HepG2 (cell line): ENCODE results near the gene ASPM. TPM values are rescaled to one million over a fixed set of nuclear protein-coding genes. Genes with fewer than 3 reads are reported as not detected.

ENCODE experiments used
- ATAC-seq: fragments of 200-7000 bp; cut with Tn5 transposase; 3 replicates; pipeline ENCODE4 v1.9.1; 2020; ENCODE audit warnings: mild to moderate bottlenecking, moderate library complexity
- BruUV-seq: library from RNA; stranded (reverse); fragments of 400-500 nt; replicated peaks from 2 replicates; lab custom pipeline; 2021; lab: Mats Ljungman, UMichigan
- CTCF ChIA-PET: fragments of 300-600 bp; formaldehyde crosslinking; extraction: SDS; loops from one replicate; lab custom pipeline; 2021; ENCODE audit warnings: low total read pairs, inconsistent platforms, low intra/inter-chr PET ratio; lab: Yijun Ruan, JAX
- POLR2A ChIA-PET: fragments of 350-600 bp; sonication (Branson Sonifier 250); formaldehyde crosslinking; loops from one replicate; lab custom pipeline; 2020; ENCODE audit warnings: antibody characterized with exemption, inconsistent platforms; lab: Yijun Ruan, JAX
- DNase-seq: peaks from one replicate; pipeline ENCODE4 v3.0.0-alpha.2; 2015; ENCODE audit warnings: low spot score
- FAIRE-seq: peaks from 3 replicates; lab custom pipeline; 2011; peaks lifted over from hg19 to GRCh38; lab: Jason Lieb, UNC
- H2AFZ ChIP-seq: one replicate; pipeline ENCODE4 v1.6.1; 2011; ENCODE audit warnings: low read length, inconsistent platforms
- H3K27ac ChIP-seq: fragments of 300-600 bp; 3 replicates; pipeline ENCODE4 v1.8.0; 2011; ENCODE audit warnings: mixed run types, mild to moderate bottlenecking, mixed read lengths, low read length, inconsistent platforms; ENCODE audit not compliant: insufficient read depth; ENCODE audit errors: extremely low read length
- H3K27me3 ChIP-seq, 2 experiments: fragments of 200-600 bp in 1 of 2; 2 replicates in 1 of 2; 3 replicates in 1 of 2; pipeline versions ENCODE4 v1.6.0 to v1.8.0; 2011; ENCODE audit warnings: low read length in 2 of 2, mild to moderate bottlenecking in 2 of 2, moderate library complexity in 2 of 2, inconsistent platforms in 1 of 2; ENCODE audit not compliant: insufficient read depth in 2 of 2, control insufficient read depth in 1 of 2
- H3K36me3 ChIP-seq, 2 experiments: fragments of 200-600 bp in 1 of 2; replicated peaks in 1 of 2; 2 replicates in 1 of 2; 3 replicates in 1 of 2; pipeline versions ENCODE4 v1.5.1 to v1.8.0; 2011; ENCODE audit warnings: low read length in 2 of 2, inconsistent platforms in 1 of 2; ENCODE audit not compliant: insufficient read depth in 2 of 2, control insufficient read depth in 1 of 2
- H3K4me1 ChIP-seq: 2 replicates; pipeline ENCODE4 v1.5.1; 2012; ENCODE audit warnings: low read length, inconsistent platforms; ENCODE audit not compliant: insufficient read depth
- H3K4me2 ChIP-seq: 2 replicates; pipeline ENCODE4 v1.6.0; 2011; ENCODE audit warnings: low read depth, low read length, inconsistent platforms
- H3K4me3 ChIP-seq, 3 experiments: fragments of 200-600 bp in 1 of 3; sonication (generic), shearing (Covaris generic) in 1 of 3; replicated peaks in 1 of 3; 2 replicates each; pipeline ENCODE4 v1.5.1; 2011 to 2016; ENCODE audit warnings: low read length in 3 of 3, inconsistent platforms in 2 of 3, low read depth in 2 of 3, mild to moderate bottlenecking in 2 of 3, control low read depth in 1 of 3, mixed read lengths in 1 of 3; ENCODE audit not compliant: insufficient read depth in 1 of 3
- H3K79me2 ChIP-seq: one replicate; pipeline ENCODE4 v1.6.1; 2011; ENCODE audit warnings: low read length, inconsistent platforms; ENCODE audit not compliant: insufficient read depth
- H3K9ac ChIP-seq: 2 replicates; pipeline ENCODE4 v1.6.0; 2011; ENCODE audit warnings: mild to moderate bottlenecking, low read depth, low read length, inconsistent platforms; ENCODE audit not compliant: insufficient read depth
- H3K9me3 ChIP-seq: 2 replicates; pipeline ENCODE4 v1.5.1; 2012; ENCODE audit warnings: mild to moderate bottlenecking, low read length
- H4K20me1 ChIP-seq: 2 replicates; pipeline ENCODE4 v1.6.0; 2011; ENCODE audit warnings: inconsistent platforms, mild to moderate bottlenecking, low read length, moderate library complexity; ENCODE audit not compliant: insufficient read depth
- ARID2 ChIP-seq: sonication (generic); formaldehyde crosslinking; IDR thresholded peaks from 2 replicates; pipeline ENCODE4 v1.8.1; 2022; ENCODE audit warnings: mild to moderate bottlenecking, missing genetic modification reagents, borderline replicate concordance
- CCDC6 ChIP-seq: sonication (generic); formaldehyde crosslinking; IDR thresholded peaks from 2 replicates; pipeline ENCODE4 v1.8.1; 2022; ENCODE audit warnings: mild to moderate bottlenecking, missing genetic modification reagents, moderate library complexity
- GABPB1 ChIP-seq: IDR thresholded peaks from 2 replicates; pipeline ENCODE4 v1.6.1; 2016; ENCODE audit warnings: mild to moderate bottlenecking, missing genetic modification reagents, moderate library complexity, missing compliant biosample characterization
- PHF20 ChIP-seq: sonication (generic); formaldehyde crosslinking; IDR thresholded peaks from 2 replicates; pipeline ENCODE4 v1.5.0; 2020; ENCODE audit warnings: mild to moderate bottlenecking, missing genetic modification reagents
- RBM39 ChIP-seq: fragments of 200-400 bp; formaldehyde crosslinking; IDR thresholded peaks from one replicate; pipeline ENCODE4 v1.6.1; 2018; ENCODE audit warnings: antibody characterized with exemption, mild to moderate bottlenecking, low read depth, low read length; ENCODE audit not compliant: poor library complexity, severe bottlenecking
- SOX6 ChIP-seq, 2 experiments: fragments of 450-650 bp in 1 of 2; sonication (generic) in 1 of 2; formaldehyde crosslinking in 1 of 2; IDR thresholded peaks; 2 replicates each; pipeline versions ENCODE4 v1.4.0 to v1.6.1; 2017 to 2020; ENCODE audit warnings: antibody characterized with exemption in 1 of 2, mild to moderate bottlenecking in 1 of 2, missing genetic modification reagents in 1 of 2
- ZBTB37 ChIP-seq: sonication (generic); formaldehyde crosslinking; IDR thresholded peaks from 2 replicates; pipeline ENCODE4 v1.4.0; 2020; ENCODE audit warnings: mild to moderate bottlenecking, missing genetic modification reagents
- ZBTB7B ChIP-seq: sonication (generic); formaldehyde crosslinking; IDR thresholded peaks from 2 replicates; pipeline ENCODE4 v1.4.0; 2020; ENCODE audit warnings: missing genetic modification reagents
- ZNF510 ChIP-seq: sonication (generic); formaldehyde crosslinking; IDR thresholded peaks from 2 replicates; pipeline ENCODE4 v1.4.0; 2020; ENCODE audit warnings: low read depth, mild to moderate bottlenecking, missing genetic modification reagents
- WGBS: methylation state at CpG from one replicate; pipeline ENCODE4 v1.1.6; 2017; ENCODE audit warnings: low lambda C conversion rate; 5-methylcytosine and 5-hydroxymethylcytosine counted together
- in situ Hi-C: cut with HindIII; loops from 2 replicates; pipeline ENCODE4 v1.10.0; 2017; ENCODE audit warnings: low pct_unique_long_range_greater_than_20kb; ENCODE audit not compliant: extremely low pct_ligation_motif_present
- intact Hi-C: fragments of 100-400 bp; cut with micrococcal nuclease; formaldehyde crosslinking; loops from one replicate; pipeline ENCODE4 v1.10.0; 2022; ENCODE audit not compliant: unreplicated experiment
- polyA plus RNA-seq, 8 experiments: library from polyadenylated mRNA; depleted of rRNA in 3 of 8; stranded (reverse) in 7 of 8; unstranded in 1 of 8; fragments of >200 nt; fragmentation: Illumina TruSeq in 4 of 8; extraction: Trizol in 4 of 8; gene quantifications; 2 replicates each; pipeline versions ENCODE4 v1.2.1 to v1.2.3, GENCODE V29; 2011 to 2016; ENCODE audit warnings: low read depth in 4 of 8, missing spikeins in 1 of 8, mixed read lengths in 1 of 8; ENCODE audit not compliant: insufficient read depth in 1 of 8
- total RNA-seq, 5 experiments: library from RNA; depleted of rRNA; stranded (reverse); fragments of >200 nt; fragmentation: Illumina TruSeq; extraction: Trizol; gene quantifications; 2 replicates each; pipeline ENCODE4 v1.2.3, GENCODE V29; 2016; ENCODE audit warnings: low read depth in 1 of 5
- TF ChIP-seq, protein P1 (sequence below): sonication (generic); IDR thresholded peaks from 2 replicates; pipeline ENCODE4 v1.6.1; 2016; ENCODE audit warnings: low read depth, borderline replicate concordance

ASPM gene
- total and polyA plus RNA-seq, 2 of the 13 experiments (the other 11 are each of a cell fraction or from before 2014, with no cell fraction given) = 7.7 to 29.1 TPM

DNA sequence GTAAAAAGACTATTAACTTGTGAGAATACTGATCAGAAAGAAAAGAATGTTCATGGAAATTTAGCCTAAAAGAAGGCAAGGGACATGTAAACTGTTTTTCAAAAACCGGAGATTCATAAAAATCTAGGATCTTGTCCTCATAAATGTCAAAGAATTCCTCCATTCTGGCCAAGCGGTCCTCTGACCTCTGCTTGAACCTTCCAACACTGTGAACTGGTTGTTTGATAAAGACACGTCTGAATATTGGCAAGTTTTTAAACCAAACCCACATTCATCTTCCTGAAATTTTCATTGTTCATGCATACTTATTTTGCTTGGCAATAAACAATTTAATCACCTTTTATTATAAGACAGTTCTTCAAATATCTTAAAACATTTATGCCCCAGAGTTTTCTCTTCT is 19.8 kb downstream of the ASPM start (continued):
- no peak for TF ChIP-seq SOX6 (IDR thresholded peaks at IDR 0.05)
- no peak for TF ChIP-seq SOX6 (CRISPR knock-in tag; IDR thresholded peaks at IDR 0.05)
- no peak for TF ChIP-seq GABPB1 (CRISPR knock-in tag)
- no peak for TF ChIP-seq ZBTB37 (CRISPR knock-in tag)
- TF ChIP-seq RBM39 = no peak
- TF ChIP-seq ARID2 = no peak
- TF ChIP-seq ZBTB7B = no peak

DNA sequence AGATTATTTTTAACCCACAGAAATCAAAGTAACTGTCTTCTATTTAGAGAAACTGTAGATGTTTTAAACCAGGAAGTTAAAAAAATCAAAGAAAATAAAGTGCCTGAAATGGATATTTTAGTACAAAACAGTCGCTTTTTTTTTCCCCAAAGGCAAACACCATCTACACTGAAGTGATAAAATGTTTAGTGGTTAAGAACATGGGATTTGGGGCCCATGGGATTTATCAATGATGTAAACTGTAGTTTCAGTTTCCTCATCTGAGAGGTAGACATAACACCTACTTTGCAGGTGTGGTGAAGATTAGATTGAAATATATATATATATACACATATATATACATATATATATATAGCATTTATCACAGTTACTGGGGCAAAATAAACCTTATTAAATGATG is 22.1 kb downstream of the ASPM start:
- POLR2A ChIA-PET = no interaction called here
- Histone ChIP-seq H3K4me2 (no peak overlapping the region), H3K27ac (no peak overlapping the region), H3K27me3 (no peaks in the 10 kb centered on the region), H3K9ac (no peak overlapping the region), H3K79me2 (no peaks in the 10 kb centered on the region), H3K36me3 (peaks cover 0 to 28% of the 10 kb centered on the region in 2 experiments; a peak in 4 of 5 replicates), H3K4me1 (no peaks in the 10 kb centered on the region), H4K20me1 (no peaks in the 10 kb centered on the region), H3K4me3 (no peak overlapping the region), H2AFZ (no peak overlapping the region), H3K9me3 (no peaks in the 10 kb centered on the region)
- intact Hi-C loops = no loop called here
- 93% methylated on average over 1 of the region's 1 CpG for WGBS
- TF ChIP-seq, protein P1, sequence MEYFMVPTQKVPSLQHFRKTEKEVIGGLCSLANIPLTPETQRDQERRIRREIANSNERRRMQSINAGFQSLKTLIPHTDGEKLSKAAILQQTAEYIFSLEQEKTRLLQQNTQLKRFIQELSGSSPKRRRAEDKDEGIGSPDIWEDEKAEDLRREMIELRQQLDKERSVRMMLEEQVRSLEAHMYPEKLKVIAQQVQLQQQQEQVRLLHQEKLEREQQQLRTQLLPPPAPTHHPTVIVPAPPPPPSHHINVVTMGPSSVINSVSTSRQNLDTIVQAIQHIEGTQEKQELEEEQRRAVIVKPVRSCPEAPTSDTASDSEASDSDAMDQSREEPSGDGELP = no peak
- no peak for TF ChIP-seq ZNF510 (CRISPR knock-in tag)
- TF ChIP-seq PHF20 (CRISPR knock-in tag) = no peak
- no peak for TF ChIP-seq CCDC6 (CRISPR knock-in tag)
- in situ Hi-C loops = no loop called here
- FAIRE-seq = no peak
- ATAC-seq = no peak
- BruUV-seq = no TSS peak
- CTCF ChIA-PET = no interaction called here
- DNase-seq = no peak
